GM12872 (cell line): ENCODE measurements around the gene PTPRN2.

Experiments used
- TF ChIP-seq, protein P1 (sequence below): IDR thresholded peaks from 3 replicates; pipeline ENCODE4 v1.5.1; 2011; ENCODE audit warnings: low read depth, mild to moderate bottlenecking, low read length, moderate library complexity; ENCODE audit not compliant: insufficient read depth

PTPRN2 gene

DNA sequence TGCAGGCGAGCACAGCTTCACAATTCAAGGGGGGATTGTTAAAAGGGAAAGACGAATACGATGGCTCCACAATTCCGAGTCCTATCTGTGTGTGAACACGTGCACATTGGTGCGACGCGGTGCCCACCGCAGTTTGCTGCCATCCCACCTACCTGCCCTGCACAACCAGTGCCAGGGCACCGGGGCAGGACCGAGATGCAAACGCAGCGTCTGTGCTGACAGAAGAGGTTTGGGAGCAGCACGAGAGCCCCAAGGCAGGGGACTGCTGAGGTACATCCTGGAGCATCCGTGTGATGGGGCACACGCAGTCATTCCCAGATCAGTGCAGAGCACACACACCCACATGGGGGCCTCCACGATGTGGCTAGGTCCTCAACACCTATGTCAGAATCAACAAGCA, 1029.6 kb downstream of the PTPRN2 start:
- TF ChIP-seq, protein P1, sequence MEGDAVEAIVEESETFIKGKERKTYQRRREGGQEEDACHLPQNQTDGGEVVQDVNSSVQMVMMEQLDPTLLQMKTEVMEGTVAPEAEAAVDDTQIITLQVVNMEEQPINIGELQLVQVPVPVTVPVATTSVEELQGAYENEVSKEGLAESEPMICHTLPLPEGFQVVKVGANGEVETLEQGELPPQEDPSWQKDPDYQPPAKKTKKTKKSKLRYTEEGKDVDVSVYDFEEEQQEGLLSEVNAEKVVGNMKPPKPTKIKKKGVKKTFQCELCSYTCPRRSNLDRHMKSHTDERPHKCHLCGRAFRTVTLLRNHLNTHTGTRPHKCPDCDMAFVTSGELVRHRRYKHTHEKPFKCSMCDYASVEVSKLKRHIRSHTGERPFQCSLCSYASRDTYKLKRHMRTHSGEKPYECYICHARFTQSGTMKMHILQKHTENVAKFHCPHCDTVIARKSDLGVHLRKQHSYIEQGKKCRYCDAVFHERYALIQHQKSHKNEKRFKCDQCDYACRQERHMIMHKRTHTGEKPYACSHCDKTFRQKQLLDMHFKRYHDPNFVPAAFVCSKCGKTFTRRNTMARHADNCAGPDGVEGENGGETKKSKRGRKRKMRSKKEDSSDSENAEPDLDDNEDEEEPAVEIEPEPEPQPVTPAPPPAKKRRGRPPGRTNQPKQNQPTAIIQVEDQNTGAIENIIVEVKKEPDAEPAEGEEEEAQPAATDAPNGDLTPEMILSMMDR = no peak

DNA sequence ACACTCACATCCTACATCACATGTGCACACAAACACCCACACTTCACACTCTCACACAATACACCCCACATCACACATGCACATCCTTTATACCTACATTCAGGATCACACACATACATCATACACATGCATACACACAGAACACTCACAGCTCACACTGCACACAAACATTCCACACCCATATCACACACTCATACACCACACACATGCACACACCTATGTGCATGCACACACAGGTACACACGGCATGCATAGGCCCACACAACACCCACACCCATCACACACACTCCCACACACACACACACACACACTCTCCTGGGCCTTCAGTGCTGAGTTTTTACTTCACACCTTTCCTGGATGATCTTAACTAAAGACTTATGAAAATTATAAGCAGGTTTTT, 1030.4 kb downstream of the PTPRN2 start:
- TF ChIP-seq, protein P1 = no peak

DNA sequence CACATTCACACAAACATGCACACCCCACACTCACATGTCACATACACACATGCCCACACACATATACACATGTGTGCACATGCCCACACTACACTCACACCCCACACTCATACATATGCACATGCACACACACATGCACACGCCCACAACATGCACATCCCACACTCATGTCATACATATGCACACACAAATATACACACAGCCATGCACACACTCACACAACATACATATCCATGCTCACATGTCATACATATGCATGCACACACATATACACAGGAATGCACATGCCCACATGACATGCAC, 1031.0 kb downstream of the PTPRN2 start:
- TF ChIP-seq, protein P1 = no peak

DNA sequence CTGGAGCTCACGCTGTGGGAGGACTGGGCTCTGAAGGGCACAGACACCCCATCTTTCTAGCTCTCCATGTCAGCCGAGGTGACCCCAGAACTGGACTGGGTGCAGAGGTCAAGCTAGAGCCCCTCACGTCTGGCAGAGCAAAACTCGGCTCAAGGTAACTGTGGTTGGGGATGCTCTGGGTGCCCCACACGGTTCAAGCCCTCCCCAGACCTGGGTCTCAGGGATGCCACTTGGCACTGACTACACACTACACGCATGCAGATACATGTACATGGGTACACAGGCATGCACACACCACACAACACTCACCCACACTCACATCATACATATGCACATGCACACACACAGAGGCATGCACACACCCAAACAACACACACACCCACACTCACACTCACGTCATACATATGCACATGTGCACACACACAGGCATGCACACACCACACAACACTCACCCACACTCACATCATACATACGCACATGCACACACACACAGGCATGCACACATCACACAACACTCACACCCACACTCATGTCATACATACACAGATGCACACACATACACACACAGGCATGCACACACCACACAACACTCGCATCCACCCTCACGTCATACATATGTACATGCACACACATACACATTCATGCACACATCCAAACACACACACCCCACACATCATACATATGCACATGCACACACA, 1031.5 kb downstream of the PTPRN2 start:
- TF ChIP-seq, protein P1 = no peak

DNA sequence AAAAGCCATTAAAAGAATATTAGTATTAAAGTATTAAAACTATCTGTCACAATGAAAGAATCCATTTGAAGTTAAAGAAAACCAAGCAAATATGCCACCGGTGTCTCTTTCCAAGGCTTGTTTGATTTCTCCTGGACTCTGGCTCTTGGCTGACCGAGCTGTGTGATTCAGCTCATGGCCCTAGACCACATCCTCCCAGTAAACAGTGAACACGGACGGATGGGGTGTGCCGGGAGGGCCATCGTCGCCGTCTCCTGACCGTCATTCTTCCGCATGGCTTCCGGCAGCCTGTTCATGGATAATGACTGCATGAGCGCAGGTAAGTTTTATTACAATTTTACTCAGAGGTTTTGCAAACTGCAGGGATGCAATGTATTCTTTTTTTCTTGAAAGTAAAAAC, 1032.3 kb downstream of the PTPRN2 start:
- TF ChIP-seq, protein P1 = no peak

DNA sequence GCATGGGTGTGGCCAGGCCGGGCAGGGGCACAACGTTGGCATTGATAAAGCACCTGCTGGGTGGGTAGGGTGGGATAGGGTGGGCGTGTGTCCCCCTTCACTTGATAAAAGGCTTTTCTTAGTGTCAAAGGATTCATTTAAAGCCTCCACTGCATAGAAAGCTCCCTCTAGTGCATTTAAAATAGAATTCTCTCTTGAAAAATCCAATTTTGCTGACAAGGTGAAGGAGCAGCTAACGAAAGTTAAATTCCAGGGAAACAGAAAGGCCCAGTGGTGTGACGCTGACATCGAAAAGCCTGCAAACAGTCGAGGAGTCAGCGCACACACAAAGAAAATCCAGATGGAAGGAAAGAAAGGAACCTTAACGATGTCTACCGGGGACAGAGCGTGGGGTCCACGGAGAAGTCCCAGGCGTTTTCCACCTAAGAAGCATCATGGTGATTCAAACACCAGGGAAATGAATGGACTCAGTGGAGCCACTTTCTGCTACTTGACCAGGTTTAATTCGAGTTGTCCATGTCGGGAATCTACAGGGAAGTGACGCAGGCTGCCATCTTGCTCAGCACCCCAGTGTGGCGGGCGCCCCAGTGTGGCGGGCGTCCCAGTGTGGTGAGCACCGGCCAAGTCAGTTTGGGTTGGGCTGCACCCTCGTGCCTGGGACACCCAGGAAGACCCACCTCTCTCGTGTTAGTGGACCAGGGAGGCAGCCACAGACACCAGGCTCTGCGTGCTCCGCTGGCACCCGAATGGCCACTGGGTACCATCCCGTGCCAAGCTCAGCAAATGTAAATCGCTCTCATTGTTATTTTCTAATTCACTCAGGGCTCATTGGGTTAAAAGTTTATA, 1033.0 kb downstream of the PTPRN2 start:
- TF ChIP-seq, protein P1 = no peak

DNA sequence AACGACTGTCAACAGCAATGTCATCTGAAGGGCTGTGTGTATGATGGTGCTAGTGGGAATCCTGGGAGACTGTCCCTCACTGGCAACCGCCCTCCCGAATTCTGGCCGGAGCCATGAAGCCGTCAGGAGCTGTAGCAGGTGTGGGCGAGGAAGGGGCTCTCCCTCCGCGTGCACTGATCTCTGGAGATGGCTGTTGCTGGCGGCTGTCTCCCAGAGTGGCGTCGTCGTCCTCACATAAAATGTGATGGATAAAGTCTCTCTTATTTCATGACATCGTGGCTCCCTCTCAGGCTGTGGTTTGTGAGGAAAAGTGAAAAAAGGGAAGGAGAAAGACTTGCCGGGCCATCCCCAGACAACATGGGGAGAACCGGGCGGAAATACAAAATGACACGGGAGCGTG, 1034.4 kb downstream of the PTPRN2 start:
- TF ChIP-seq, protein P1 = no peak
